GM12878 (cell line): ENCODE data around the gene DCBLD2. TPM values are rescaled to one million over a fixed set of nuclear protein-coding genes. Genes with fewer than 3 reads are reported as not detected.

ENCODE experiments used
- ASH2L ChIP-seq: fragments of 300-600, 200-600 bp; sonication (generic); IDR thresholded peaks from 2 replicates; pipeline ENCODE4 v1.6.1; 2017; ENCODE audit warnings: low read depth, mild to moderate bottlenecking, borderline replicate concordance
- BACH1 ChIP-seq: fragments of 450-650 bp; IDR thresholded peaks from 2 replicates; pipeline ENCODE4 v1.6.1; 2017; ENCODE audit warnings: mild to moderate bottlenecking, borderline replicate concordance
- CREB1 ChIP-seq: IDR thresholded peaks from 2 replicates; pipeline ENCODE4 v1.6.1; 2012; ENCODE audit warnings: low read depth, mild to moderate bottlenecking, inconsistent platforms
- EED ChIP-seq: sonication (generic); IDR thresholded peaks from 2 replicates; pipeline ENCODE4 v1.6.1; 2016; ENCODE audit warnings: antibody characterized with exemption, low read depth
- ETV6 ChIP-seq, 2 experiments: fragments of 450-650 bp in 1 of 2; IDR thresholded peaks in 1 of 2; conservative IDR thresholded peaks in 1 of 2; 2 replicates each; pipeline ENCODE4 v1.6.1; 2014; ENCODE audit warnings: antibody characterized with exemption in 1 of 2, borderline replicate concordance in 1 of 2, low read depth in 1 of 2, mild to moderate bottlenecking in 1 of 2, moderate library complexity in 1 of 2
- GATAD2B ChIP-seq: fragments of 450-650 bp; conservative IDR thresholded peaks from 2 replicates; pipeline ENCODE4 v1.6.1; 2017; ENCODE audit warnings: low read depth, mild to moderate bottlenecking, moderate library complexity
- HDGF ChIP-seq: fragments of 450-650 bp; IDR thresholded peaks from 2 replicates; pipeline ENCODE4 v1.6.1; 2016; ENCODE audit warnings: antibody characterized with exemption
- KAT2A ChIP-seq: conservative IDR thresholded peaks from 2 replicates; pipeline ENCODE4 v1.6.1; 2011; ENCODE audit warnings: low read depth, low read length; ENCODE audit not compliant: control insufficient read depth
- MEF2B ChIP-seq: fragments of 450-650 bp; IDR thresholded peaks from 2 replicates; pipeline ENCODE4 v1.6.1; 2018; ENCODE audit warnings: mild to moderate bottlenecking, moderate library complexity; ENCODE audit not compliant: partially characterized antibody, poor library complexity, severe bottlenecking
- MYC ChIP-seq: IDR thresholded peaks from 2 replicates; pipeline ENCODE4 v1.6.1; 2011; ENCODE audit warnings: mild to moderate bottlenecking, low read length, moderate library complexity, inconsistent platforms; ENCODE audit not compliant: insufficient read depth, insufficient replicate concordance, insufficient read length, severe bottlenecking
- NR2C1 ChIP-seq: fragments of 450-650 bp; IDR thresholded peaks from 2 replicates; pipeline ENCODE4 v1.6.1; 2017; ENCODE audit warnings: antibody characterized with exemption, mild to moderate bottlenecking, moderate library complexity
- NR2C2 ChIP-seq: IDR thresholded peaks from 2 replicates; pipeline ENCODE4 v1.6.1; 2011; ENCODE audit warnings: borderline replicate concordance, low read depth; ENCODE audit not compliant: control insufficient read depth, insufficient read length
- NRF1 ChIP-seq: conservative IDR thresholded peaks from 2 replicates; pipeline ENCODE4 v1.6.1; 2011; ENCODE audit warnings: mild to moderate bottlenecking, low read depth, low read length, improper control_type of control experiment
- RFX5 ChIP-seq: IDR thresholded peaks from 2 replicates; pipeline ENCODE4 v1.6.1; 2011; ENCODE audit warnings: low read depth, low read length, improper control_type of control experiment
- SP1 ChIP-seq: IDR thresholded peaks from one replicate; pipeline ENCODE4 v1.6.1; 2011; ENCODE audit warnings: low read depth, low read length
- SREBF1 ChIP-seq: IDR thresholded peaks from 2 replicates; pipeline ENCODE4 v1.6.1; 2012; ENCODE audit warnings: mild to moderate bottlenecking, low read length
- polyA plus RNA-seq, 11 experiments: library from polyadenylated mRNA; depleted of rRNA in 4 of 11; unstranded in 6 of 11; stranded (reverse) in 5 of 11; fragments of >200 nt; fragmentation: Nextera tagmentation in 4 of 11; fragmentation: Illumina TruSeq in 1 of 11; extraction: Ambion mirVana in 4 of 11; extraction: Trizol in 1 of 11; gene quantifications; 1 replicate in 1 of 11; 2 replicates in 10 of 11; pipeline versions ENCODE4 v1.2.1 to v1.2.3, GENCODE V29; 2011 to 2016; ENCODE audit warnings: inconsistent platforms in 2 of 11, missing spikeins in 2 of 11, low read depth in 1 of 11
- total RNA-seq, 4 experiments: library from RNA; depleted of rRNA in 3 of 4; stranded (reverse); fragments of >200 nt in 3 of 4; fragmentation: Illumina TruSeq in 1 of 4; extraction: Trizol in 1 of 4; gene quantifications; 2 replicates each; pipeline versions ENCODE4 v1.2.1 to v1.2.3, GENCODE V29; 2013 to 2021
- TF ChIP-seq, protein P1 (sequence below): IDR thresholded peaks from 2 replicates; pipeline ENCODE4 v1.6.1; 2011; ENCODE audit warnings: low read depth, low read length, improper control_type of control experiment, borderline replicate concordance
- TF ChIP-seq, protein P2 (sequence below): IDR thresholded peaks from 2 replicates; pipeline ENCODE4 v1.6.1; 2012; ENCODE audit warnings: low read length, inconsistent platforms
- TF ChIP-seq, protein P3 (sequence below): IDR thresholded peaks from 2 replicates; pipeline ENCODE4 v1.6.1; 2011; ENCODE audit warnings: borderline replicate concordance, low read depth, mild to moderate bottlenecking, moderate library complexity, low read length; ENCODE audit not compliant: insufficient read depth, poor library complexity, severe bottlenecking
- TF ChIP-seq, protein P4 (sequence below): fragments of 450-650 bp; IDR thresholded peaks from 2 replicates; pipeline ENCODE4 v1.6.1; 2017; ENCODE audit warnings: mild to moderate bottlenecking
- TF ChIP-seq, protein P5 (sequence below): fragments of 450-650 bp; IDR thresholded peaks from 2 replicates; pipeline ENCODE4 v1.6.1; 2014; ENCODE audit warnings: mild to moderate bottlenecking

DCBLD2 gene
- total and polyA plus RNA-seq, 10 of the 15 experiments (the other 5 are each of a cell fraction or from before 2014, with no cell fraction given), result 1.6 to 5.9 (median 4.7) TPM

DNA sequence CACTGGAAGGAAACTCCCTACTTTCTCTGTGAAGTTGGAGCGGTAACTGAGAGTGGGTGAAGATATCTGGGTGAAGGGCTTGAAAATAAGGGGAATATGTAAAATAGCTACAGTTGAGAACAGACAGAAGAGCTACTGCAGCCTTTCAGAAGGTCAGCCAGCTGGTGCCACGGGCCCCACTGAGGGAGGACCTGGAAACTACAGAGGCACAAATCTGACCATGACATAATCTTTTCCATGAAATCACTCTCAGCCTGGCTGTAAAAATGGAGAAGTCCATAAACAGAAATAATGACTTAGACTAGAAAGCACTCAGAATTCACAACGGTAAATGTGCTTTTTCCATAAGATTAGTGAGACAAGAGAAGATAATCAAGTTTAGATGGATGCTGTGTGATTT, 91.9 kb downstream of the DCBLD2 start (continued):
- TF ChIP-seq RFX5 (no peak), ASH2L (no peak), NRF1 (no peak), CREB1 (peak; percentile 29; the same call in 1 of the 2 replicates), SREBF1 (no peak), NR2C2 (no peak), HDGF (no peak), MYC (no peak), EED (peak; percentile 70), GATAD2B (no peak), NR2C1 (no peak), BACH1 (no peak), ETV6 (conservative IDR thresholded peaks at IDR 0.05 in 1 of 2, IDR thresholded peaks at IDR 0.05 in 1 of 2; ENCODE audit: borderline replicate concordance in 1 of 2, low read depth in 1 of 2) (peak in 1 of 2 experiments; percentile 15; a peak in 1 of 4 replicates), SP1 (no peak), KAT2A (no peak), MEF2B (no peak)
- TF ChIP-seq, protein P1, sequence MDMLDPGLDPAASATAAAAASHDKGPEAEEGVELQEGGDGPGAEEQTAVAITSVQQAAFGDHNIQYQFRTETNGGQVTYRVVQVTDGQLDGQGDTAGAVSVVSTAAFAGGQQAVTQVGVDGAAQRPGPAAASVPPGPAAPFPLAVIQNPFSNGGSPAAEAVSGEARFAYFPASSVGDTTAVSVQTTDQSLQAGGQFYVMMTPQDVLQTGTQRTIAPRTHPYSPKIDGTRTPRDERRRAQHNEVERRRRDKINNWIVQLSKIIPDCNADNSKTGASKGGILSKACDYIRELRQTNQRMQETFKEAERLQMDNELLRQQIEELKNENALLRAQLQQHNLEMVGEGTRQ, result no peak
- TF ChIP-seq, protein P2, sequence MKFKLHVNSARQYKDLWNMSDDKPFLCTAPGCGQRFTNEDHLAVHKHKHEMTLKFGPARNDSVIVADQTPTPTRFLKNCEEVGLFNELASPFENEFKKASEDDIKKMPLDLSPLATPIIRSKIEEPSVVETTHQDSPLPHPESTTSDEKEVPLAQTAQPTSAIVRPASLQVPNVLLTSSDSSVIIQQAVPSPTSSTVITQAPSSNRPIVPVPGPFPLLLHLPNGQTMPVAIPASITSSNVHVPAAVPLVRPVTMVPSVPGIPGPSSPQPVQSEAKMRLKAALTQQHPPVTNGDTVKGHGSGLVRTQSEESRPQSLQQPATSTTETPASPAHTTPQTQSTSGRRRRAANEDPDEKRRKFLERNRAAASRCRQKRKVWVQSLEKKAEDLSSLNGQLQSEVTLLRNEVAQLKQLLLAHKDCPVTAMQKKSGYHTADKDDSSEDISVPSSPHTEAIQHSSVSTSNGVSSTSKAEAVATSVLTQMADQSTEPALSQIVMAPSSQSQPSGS, result 0 out of 2 replicates have a peak, but pooled peaks have one; percentile 23
- TF ChIP-seq, protein P3, sequence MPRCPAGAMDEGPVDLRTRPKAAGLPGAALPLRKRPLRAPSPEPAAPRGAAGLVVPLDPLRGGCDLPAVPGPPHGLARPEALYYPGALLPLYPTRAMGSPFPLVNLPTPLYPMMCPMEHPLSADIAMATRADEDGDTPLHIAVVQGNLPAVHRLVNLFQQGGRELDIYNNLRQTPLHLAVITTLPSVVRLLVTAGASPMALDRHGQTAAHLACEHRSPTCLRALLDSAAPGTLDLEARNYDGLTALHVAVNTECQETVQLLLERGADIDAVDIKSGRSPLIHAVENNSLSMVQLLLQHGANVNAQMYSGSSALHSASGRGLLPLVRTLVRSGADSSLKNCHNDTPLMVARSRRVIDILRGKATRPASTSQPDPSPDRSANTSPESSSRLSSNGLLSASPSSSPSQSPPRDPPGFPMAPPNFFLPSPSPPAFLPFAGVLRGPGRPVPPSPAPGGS, result no peak
- TF ChIP-seq, protein P4, sequence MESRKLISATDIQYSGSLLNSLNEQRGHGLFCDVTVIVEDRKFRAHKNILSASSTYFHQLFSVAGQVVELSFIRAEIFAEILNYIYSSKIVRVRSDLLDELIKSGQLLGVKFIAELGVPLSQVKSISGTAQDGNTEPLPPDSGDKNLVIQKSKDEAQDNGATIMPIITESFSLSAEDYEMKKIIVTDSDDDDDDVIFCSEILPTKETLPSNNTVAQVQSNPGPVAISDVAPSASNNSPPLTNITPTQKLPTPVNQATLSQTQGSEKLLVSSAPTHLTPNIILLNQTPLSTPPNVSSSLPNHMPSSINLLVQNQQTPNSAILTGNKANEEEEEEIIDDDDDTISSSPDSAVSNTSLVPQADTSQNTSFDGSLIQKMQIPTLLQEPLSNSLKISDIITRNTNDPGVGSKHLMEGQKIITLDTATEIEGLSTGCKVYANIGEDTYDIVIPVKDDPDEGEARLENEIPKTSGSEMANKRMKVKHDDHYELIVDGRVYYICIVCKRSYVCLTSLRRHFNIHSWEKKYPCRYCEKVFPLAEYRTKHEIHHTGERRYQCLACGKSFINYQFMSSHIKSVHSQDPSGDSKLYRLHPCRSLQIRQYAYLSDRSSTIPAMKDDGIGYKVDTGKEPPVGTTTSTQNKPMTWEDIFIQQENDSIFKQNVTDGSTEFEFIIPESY, result no peak
- TF ChIP-seq, protein P5, sequence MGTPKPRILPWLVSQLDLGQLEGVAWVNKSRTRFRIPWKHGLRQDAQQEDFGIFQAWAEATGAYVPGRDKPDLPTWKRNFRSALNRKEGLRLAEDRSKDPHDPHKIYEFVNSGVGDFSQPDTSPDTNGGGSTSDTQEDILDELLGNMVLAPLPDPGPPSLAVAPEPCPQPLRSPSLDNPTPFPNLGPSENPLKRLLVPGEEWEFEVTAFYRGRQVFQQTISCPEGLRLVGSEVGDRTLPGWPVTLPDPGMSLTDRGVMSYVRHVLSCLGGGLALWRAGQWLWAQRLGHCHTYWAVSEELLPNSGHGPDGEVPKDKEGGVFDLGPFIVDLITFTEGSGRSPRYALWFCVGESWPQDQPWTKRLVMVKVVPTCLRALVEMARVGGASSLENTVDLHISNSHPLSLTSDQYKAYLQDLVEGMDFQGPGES, result no peak
